ENCODE data around the gene TBC1D4.

Gene TBC1D4

DNA sequence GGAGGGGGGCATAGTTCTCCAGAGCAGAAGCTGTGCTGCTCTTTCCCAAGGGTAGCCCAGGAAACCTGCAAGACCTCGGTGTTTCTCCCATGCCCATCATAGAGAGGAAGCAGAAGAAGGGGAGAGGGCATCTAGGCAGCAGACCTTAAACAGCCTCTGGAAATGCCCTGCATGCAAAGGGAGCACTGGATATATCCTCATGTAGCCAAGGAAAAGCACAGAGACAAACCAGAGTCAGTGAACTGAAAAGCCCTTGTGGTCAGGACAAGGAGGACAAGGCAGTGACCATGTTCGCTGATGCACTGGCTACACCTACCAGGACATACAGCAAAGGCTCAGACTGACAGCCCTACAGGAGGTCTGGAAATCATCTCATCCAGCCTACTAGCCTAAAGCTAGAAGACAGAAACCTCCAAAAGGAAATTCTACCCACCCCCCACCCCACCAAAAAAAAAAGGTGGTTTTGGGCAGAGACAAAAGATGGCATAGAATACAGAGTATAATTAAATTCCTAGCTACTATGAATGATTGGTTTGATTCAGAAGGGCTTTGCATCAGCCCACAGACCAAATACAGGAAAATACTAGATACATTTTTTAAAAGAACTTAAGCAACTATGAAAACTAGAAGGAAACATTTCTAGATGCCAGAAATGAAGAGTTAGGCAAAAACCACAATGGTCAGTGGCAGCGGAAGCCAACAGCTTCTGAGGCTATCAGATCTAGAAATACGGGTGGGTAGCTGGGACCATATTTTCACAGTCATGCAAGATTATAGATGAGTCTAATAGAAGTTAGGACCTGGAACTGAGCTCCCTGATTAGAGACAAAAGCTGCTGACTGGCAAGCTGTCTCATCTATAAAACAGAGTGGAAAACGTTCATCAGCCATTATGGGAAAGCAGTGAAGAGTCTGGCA lies 4.4 kb upstream of the TBC1D4 start:
- DNase-seq (ENCODE audit: low read depth in 2 of 2), result no peak

DNA sequence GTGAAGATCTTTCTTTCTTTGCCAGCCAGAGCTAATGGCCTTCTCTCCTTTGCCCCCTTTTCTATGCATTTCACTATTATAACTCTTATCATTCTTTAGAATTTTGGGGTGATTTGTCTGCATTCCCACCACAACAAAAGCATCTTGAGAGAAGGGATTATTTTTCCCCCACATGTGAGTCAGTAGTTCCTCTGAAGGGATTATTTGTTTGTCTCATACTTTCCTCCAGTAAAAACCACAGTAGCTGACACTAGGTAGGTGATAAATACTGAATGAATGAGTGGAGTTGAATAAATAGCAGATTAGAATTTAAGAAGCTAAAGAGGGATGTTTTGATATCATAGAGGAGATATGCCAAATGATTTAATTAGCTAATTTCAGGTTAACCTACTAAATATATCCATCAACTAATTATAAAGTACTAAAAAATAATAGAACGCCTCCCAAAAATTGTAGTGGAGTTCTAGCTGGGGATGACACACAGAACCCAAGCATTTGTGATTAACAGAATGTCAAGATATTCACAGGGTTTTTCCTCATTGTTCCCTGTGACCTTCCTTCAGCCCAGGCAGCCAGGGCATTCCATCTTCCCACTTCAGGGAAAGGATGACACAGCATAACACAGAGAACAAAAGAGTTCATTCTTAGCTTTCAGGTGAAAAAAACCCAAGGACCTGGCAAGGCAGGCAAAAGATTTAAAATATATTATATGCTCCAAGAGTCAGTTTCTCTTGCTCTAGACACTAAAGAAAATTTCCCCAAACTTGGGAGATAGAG lies 3.5 kb upstream of the TBC1D4 start:
- no peak for DNase-seq (ENCODE audit: low read depth in 2 of 2)

GRCh38 chr13:75482820-75483079 lies 781 bp upstream of the TBC1D4 start:
- DNase-seq (ENCODE audit: low read depth in 2 of 2), result no peak

- peak in 1 of 2 donors; percentile 11 for DNase-seq (ENCODE audit: low read depth in 2 of 2)
Measured at GRCh38 chr13:75481176-75482069, 546 bp downstream of the TBC1D4 start.

- no peak for DNase-seq (ENCODE audit: low read depth in 2 of 2)
Measured at GRCh38 chr13:75480671-75481175, 1.2 kb downstream of the TBC1D4 start.

- DNase-seq (ENCODE audit: low read depth in 2 of 2), result no peak
Measured at GRCh38 chr13:75479102-75479740, 2.7 kb downstream of the TBC1D4 start.

DNA sequence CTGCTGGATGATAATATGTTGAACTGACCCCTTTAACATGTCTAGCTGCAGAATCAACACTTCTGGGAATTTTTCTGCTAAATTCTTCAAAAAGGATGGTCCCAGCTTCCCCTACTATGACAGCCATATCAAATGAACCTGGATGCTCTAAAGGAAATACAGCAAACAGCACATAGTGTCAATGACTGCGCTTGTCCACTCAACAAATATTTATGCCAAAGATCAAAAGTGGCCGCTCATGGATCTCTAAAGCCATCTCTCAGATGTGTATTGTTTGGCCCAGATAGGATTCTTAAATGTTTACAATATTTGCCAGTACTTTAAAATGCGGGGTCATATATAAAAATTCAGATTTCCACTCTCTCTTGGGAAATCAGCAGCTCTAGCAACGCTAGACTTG lies 3.3 kb downstream of the TBC1D4 start:
- no peak for DNase-seq (ENCODE audit: low read depth in 2 of 2)

- DNase-seq (ENCODE audit: low read depth in 2 of 2), result no peak
Measured at GRCh38 chr13:75474956-75475355, 7.0 kb downstream of the TBC1D4 start.

- DNase-seq (ENCODE audit: low read depth in 2 of 2), result no peak
Measured at GRCh38 chr13:75473468-75473867, 8.5 kb downstream of the TBC1D4 start.

DNA sequence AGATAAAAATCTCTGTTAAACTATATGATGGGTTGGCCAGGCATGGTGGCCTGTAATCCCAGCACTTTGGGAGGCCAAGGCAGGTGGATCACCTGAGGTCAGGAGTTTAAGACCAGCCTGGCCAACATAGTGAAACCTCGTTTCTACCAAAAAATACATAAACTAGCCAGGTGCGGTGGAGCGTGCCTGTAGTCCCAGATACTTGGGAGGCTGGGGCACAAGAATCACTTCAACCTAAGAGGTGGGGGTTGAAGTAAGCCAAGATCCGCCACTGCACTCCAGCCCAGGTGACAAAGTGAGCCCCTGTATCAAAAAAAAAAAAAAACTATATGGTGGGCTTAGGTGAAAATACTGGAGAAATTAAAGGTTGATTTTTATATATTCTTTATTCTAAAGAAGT lies 11.3 kb downstream of the TBC1D4 start:
- DNase-seq (ENCODE audit: low read depth in 2 of 2), result no peak

- DNase-seq (ENCODE audit: low read depth in 2 of 2), result no peak
Measured at GRCh38 chr13:75469047-75469446, 12.9 kb downstream of the TBC1D4 start.

GRCh38 chr13:75468602-75469001 lies 13.4 kb downstream of the TBC1D4 start:
- no peak for DNase-seq (ENCODE audit: low read depth in 2 of 2)

DNA sequence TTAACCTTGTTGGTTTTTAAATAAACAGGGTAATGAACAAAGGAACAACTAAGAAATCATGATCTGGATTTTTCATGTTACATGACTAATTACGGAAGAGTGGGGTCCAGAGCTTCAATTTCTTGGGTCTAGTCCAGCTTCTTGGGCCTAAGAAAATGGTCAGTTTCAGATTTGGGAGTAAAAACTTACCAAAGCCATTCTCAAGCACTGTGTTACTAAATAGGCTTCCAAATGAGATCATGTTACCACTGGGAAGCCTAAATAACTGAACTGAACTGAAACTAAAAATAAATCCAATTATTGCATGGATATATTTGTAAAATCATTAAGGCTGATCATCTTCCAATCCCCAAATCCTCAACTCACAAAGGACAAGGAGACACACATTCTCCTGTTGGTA lies 13.9 kb downstream of the TBC1D4 start:
- no peak for DNase-seq (ENCODE audit: low read depth in 2 of 2)

DNA sequence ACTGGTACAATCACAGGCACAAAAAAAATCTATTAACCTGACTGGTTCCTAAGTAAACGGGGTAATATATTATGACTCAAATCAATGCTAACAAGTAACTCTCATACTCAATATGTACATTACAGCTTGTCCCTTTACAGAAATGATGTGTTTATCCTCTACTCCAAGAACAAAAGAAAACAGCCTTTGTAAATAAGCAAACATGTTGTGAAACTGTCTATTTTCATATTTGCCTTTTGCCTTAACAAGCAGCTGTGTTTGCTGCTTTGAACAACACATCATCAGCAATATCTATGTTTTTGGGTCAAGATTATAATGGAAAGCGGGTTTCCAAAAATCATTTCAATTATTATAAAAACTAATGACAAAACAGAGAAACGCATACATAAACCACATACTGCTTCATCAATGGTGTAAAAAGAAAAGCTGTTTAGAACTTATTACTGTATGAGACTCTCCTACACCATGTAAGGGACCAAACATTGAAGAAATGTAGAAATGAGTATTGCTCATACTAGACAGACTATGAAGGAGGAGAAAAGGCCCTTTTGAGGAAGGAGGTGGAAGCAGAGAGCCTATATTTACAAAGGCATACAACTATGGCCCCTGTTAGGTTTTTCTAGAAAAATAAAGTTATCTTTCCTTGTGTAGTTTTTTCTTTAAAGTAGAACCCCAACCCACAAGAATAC lies 14.8 kb downstream of the TBC1D4 start:
- DNase-seq (ENCODE audit: low read depth in 2 of 2), result no peak

DNA sequence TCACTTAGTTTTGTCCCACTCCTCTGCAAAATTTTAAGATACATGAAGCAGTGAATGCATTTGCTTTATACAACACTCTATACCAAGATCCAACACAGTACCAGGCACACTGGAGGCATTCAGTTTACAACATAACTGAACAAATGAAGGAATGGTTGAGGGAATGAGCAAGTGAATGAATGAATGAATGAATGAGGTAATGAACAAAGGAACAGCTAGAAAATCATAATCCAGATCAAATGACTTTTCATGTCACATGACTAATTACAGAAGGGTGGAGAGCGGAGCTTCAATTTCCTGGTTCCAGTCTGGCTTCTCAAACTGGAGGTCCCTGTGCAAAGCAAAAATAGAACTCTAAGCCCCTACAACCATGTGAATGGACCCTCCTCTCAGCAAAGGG lies 16.7 kb downstream of the TBC1D4 start:
- no peak for DNase-seq (ENCODE audit: low read depth in 2 of 2)

DNA sequence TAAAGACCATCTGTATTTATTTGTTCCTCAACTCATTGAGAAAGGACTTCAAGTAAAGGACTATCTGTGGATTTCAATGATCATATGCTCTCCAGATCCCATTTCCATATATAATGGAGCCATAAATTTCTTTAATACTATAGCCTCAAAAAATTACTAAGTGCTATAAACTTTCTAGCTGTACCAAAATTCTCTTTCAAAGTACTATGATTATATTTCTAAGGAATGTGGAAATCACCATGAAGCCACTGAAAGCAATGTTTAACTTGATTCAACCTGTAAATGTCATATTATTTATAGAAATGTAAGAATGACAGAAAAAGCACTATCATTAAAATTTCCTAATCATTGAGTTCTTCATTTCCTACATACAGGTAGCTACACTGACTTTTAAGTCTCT lies 20.7 kb downstream of the TBC1D4 start:
- DNase-seq (ENCODE audit: low read depth in 2 of 2), result no peak

GRCh38 chr13:75460644-75461043 lies 21.3 kb downstream of the TBC1D4 start:
- DNase-seq (ENCODE audit: low read depth in 2 of 2), result no peak

DNA sequence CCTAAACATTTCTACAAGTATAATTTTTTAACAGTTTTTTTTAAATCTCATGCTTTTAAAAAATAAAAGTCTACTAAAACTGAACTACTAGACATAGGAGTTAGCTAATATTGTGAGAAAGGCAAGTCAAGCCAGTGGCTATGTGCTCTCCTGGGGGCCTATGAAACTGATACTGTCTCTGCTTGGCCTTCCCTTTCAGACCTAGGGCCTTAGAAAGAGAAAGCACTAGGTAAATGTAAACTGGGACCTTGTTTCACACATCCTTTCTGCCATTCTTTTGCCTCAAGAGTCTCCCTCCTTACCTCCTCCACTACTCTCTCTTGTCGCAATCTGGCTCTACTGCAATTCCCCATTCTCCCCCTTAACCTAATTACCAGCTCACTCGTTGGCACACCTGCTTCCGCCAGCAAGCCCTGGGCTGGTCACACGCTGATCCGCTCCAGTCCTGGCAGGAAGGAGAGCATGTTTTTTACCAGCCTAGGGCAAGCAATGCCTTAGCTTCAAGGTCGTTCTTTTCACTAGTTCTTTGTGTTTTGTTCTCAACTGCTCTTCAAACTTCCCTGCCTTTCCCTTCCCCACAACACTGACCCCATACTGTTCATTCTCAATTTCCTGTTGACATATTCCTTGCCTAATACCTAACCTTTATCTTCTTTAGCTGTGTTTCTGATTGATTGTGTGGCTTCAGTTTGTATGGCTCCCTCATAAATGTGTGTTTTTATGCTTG lies 23.1 kb downstream of the TBC1D4 start:
- DNase-seq (ENCODE audit: low read depth in 2 of 2), result no peak

- DNase-seq (ENCODE audit: low read depth in 2 of 2), result no peak
Measured at GRCh38 chr13:75455962-75456361, 26.0 kb downstream of the TBC1D4 start.

- no peak for DNase-seq (ENCODE audit: low read depth in 2 of 2)
Measured at GRCh38 chr13:75454497-75454896, 27.5 kb downstream of the TBC1D4 start.

Measured in stimulated activated CD4-positive, alpha-beta T cell treated with anti-CD3 and anti-CD28 coated beads, Interleukin-4, amount 100 ng/mL, for 48 hours (primary cell).